Measurements from ENCODE around the gene BCAR3. TPM values are rescaled to one million over a fixed set of nuclear protein-coding genes. Genes with fewer than 3 reads are reported as not detected.
A peak's percentile ranks its signal among the peaks of the same experiment; 100 is the strongest.

BCAR3 gene
- total RNA-seq, 3 donors from 2014 or later (not counting 1 experiment from before 2014, with no cell fraction given), result 0.52 to 6.5 (median 2.4) TPM

- H3K9me3 Mint-ChIP-seq, result no peaks in the 10 kb centered on the region
- no peak for ATAC-seq
- Histone ChIP-seq H3K27me3 (ENCODE audit: control insufficient read depth, insufficient read depth, low read length) (no peaks in the 10 kb centered on the region), H3K9me3 (ENCODE audit: control insufficient read depth, insufficient read depth, low read length) (no peaks in the 10 kb centered on the region), H3K4me1 (ENCODE audit: control insufficient read depth, insufficient read depth, low read length) (no peaks in the 10 kb centered on the region), H3K36me3 (ENCODE audit: control insufficient read depth, insufficient read depth, low read length) (no peaks in the 10 kb centered on the region), H3K4me3 (ENCODE audit: low read length) (no peak overlapping the region), H3K27ac (ENCODE audit: low read length) (no peak overlapping the region)
- H3K27me3 Mint-ChIP-seq (ENCODE audit: low read depth in 2 of 2), result peaks cover 0 to 6% of the 10 kb centered on the region in 2 donors
- 98% methylated on average over 4 of the region's 4 CpGs for WGBS (ENCODE audit: insufficient coverage)
- no peak for DNase-seq
- no peak overlapping the region for H3K27ac Mint-ChIP-seq
- H3K4me1 Mint-ChIP-seq, result no peaks in the 10 kb centered on the region
- no peaks in the 10 kb centered on the region for H3K36me3 Mint-ChIP-seq
- intact Hi-C loops (cut with micrococcal nuclease), result no loop called here
- TF ChIP-seq CTCF (IDR thresholded peaks at IDR 0.05), result no peak
- no peak overlapping the region for H3K4me3 Mint-ChIP-seq
Observed at GRCh38 chr1:93633313-93633712, 48.3 kb downstream of the BCAR3 start.

- no peaks in the 10 kb centered on the region for H3K36me3 ChIP-seq (ENCODE audit: control insufficient read depth, insufficient read depth, low read length)
- Mint-ChIP-seq H3K27me3 (ENCODE audit: low read depth in 2 of 2) (peaks cover 0 to 7% of the 10 kb centered on the region in 2 donors), H3K4me1 (no peaks in the 10 kb centered on the region), H3K27ac (no peak overlapping the region), H3K9me3 (no peaks in the 10 kb centered on the region), H3K36me3 (no peaks in the 10 kb centered on the region), H3K4me3 (no peak overlapping the region)
- no peak overlapping the region for H3K27ac ChIP-seq (ENCODE audit: low read length)
- WGBS (ENCODE audit: insufficient coverage), result 90% methylated on average over 5 of the region's 5 CpGs
- H3K27me3 ChIP-seq (ENCODE audit: control insufficient read depth, insufficient read depth, low read length), result no peaks in the 10 kb centered on the region
- H3K4me3 ChIP-seq (ENCODE audit: low read length), result no peak overlapping the region
- intact Hi-C loops (cut with micrococcal nuclease), result no loop called here
- DNase-seq (no peak), ATAC-seq (peak in 1 of 3 donors; percentile 32)
- H3K9me3 ChIP-seq (ENCODE audit: control insufficient read depth, insufficient read depth, low read length), result no peaks in the 10 kb centered on the region
- no peaks in the 10 kb centered on the region for H3K4me1 ChIP-seq (ENCODE audit: control insufficient read depth, insufficient read depth, low read length)
- no peak for TF ChIP-seq CTCF (IDR thresholded peaks at IDR 0.05)
Observed at GRCh38 chr1:93631626-93632365, 49.8 kb downstream of the BCAR3 start.

GRCh38 chr1:93630168-93630567 lies 51.5 kb downstream of the BCAR3 start:
- H3K4me3 Mint-ChIP-seq, result no peak overlapping the region
- H3K9me3 Mint-ChIP-seq, result no peaks in the 10 kb centered on the region
- ATAC-seq, result no peak
- H3K27ac ChIP-seq (ENCODE audit: low read length), result no peak overlapping the region
- peaks cover 0 to 7% of the 10 kb centered on the region in 2 donors for H3K27me3 Mint-ChIP-seq (ENCODE audit: low read depth in 2 of 2)
- intact Hi-C loops (cut with micrococcal nuclease), result no loop called here
- H3K36me3 Mint-ChIP-seq, result no peaks in the 10 kb centered on the region
- H3K4me1 ChIP-seq (ENCODE audit: control insufficient read depth, insufficient read depth, low read length), result no peaks in the 10 kb centered on the region
- H3K9me3 ChIP-seq (ENCODE audit: control insufficient read depth, insufficient read depth, low read length), result no peaks in the 10 kb centered on the region
- H3K27ac Mint-ChIP-seq, result no peak overlapping the region
- no peaks in the 10 kb centered on the region for H3K27me3 ChIP-seq (ENCODE audit: control insufficient read depth, insufficient read depth, low read length)
- H3K4me1 Mint-ChIP-seq, result no peaks in the 10 kb centered on the region
- no peaks in the 10 kb centered on the region for H3K36me3 ChIP-seq (ENCODE audit: control insufficient read depth, insufficient read depth, low read length)
- WGBS (ENCODE audit: insufficient coverage), result 93% methylated on average over 2 of the region's 3 CpGs
- TF ChIP-seq CTCF (IDR thresholded peaks at IDR 0.05), result no peak
- no peak for DNase-seq
- no peak overlapping the region for H3K4me3 ChIP-seq (ENCODE audit: low read length)

Data from natural killer cell (primary cell).